Right atrium auricular region (tissue), 2 donors: Measurements from ENCODE around the gene ING2. TPM values are rescaled to one million over a fixed set of nuclear protein-coding genes. Genes with fewer than 3 reads are reported as not detected.
A peak's percentile ranks its signal among the peaks of the same experiment; 100 is the strongest.

Source experiments
- DNase-seq: peaks from one replicate; pipeline ENCODE4 v3.0.0-alpha.2; 2019; ENCODE audit warnings: low spot score
- H3K27ac ChIP-seq, 2 donors: fragments of 200-600 bp; sonication (generic); 1 replicate in 1 of 2; 2 replicates in 1 of 2; pipeline ENCODE4 v1.5.1; 2016 to 2019
- H3K27me3 ChIP-seq, 2 donors: fragments of 200-600 bp; sonication (generic); one replicate each; pipeline versions ENCODE4 v1.5.1 to v1.6.0; 2017 to 2019
- H3K36me3 ChIP-seq: fragments of 200-600 bp; sonication (generic); one replicate; pipeline ENCODE4 v1.5.1; 2016
- H3K4me1 ChIP-seq, 2 donors: fragments of 200-600 bp; sonication (generic); one replicate each; pipeline versions ENCODE4 v1.5.1 to v1.6.0; 2017 to 2019
- H3K4me3 ChIP-seq, 2 donors: fragments of 200-600 bp; sonication (generic); 1 replicate in 1 of 2; 2 replicates in 1 of 2; pipeline ENCODE4 v1.5.1; 2017 to 2019; ENCODE audit warnings: mild to moderate bottlenecking in 1 of 2, moderate library complexity in 1 of 2
- H3K9me3 ChIP-seq, 2 donors: fragments of 200-600 bp; sonication (generic); one replicate each; pipeline ENCODE4 v1.5.1; 2019
- CTCF ChIP-seq, 2 donors: fragments of 200-600 bp; sonication (generic); IDR thresholded peaks; one replicate each; pipeline ENCODE4 v1.5.1; 2019; ENCODE audit warnings: antibody characterized with exemption in 2 of 2
- total RNA-seq, 2 donors: library from RNA; depleted of rRNA; stranded (reverse); fragments of >200 nt; gene quantifications; one replicate each; pipeline ENCODE4 v1.1.0, GENCODE V29; 2016

Gene ING2
- total RNA-seq, 2 donors from 2014 or later = 4.6 to 7.7 TPM

GRCh38 chr4:183493246-183493645 lies 11.6 kb upstream of the ING2 start:
- TF ChIP-seq CTCF (IDR thresholded peaks at IDR 0.05) = no peak
- Histone ChIP-seq H3K4me3 (no peak overlapping the region), H3K27me3 (no peaks in the 10 kb centered on the region), H3K27ac (no peak overlapping the region), H3K9me3 (peaks cover 0 to 11% of the 10 kb centered on the region in 2 donors), H3K36me3 (no peaks in the 10 kb centered on the region), H3K4me1 (no peaks in the 10 kb centered on the region)
- DNase-seq = no peak

GRCh38 chr4:183495184-183495583 lies 9.7 kb upstream of the ING2 start:
- H3K27ac ChIP-seq = no peak overlapping the region
- no peak for TF ChIP-seq CTCF (IDR thresholded peaks at IDR 0.05)
- H3K27me3 ChIP-seq = no peaks in the 10 kb centered on the region
- no peak for DNase-seq
- H3K36me3 ChIP-seq = no peaks in the 10 kb centered on the region
- no peaks in the 10 kb centered on the region for H3K4me1 ChIP-seq
- peaks cover 0 to 11% of the 10 kb centered on the region in 2 donors for H3K9me3 ChIP-seq
- no peak overlapping the region for H3K4me3 ChIP-seq

GRCh38 chr4:183499389-183499788 lies 5.5 kb upstream of the ING2 start:
- Histone ChIP-seq H3K9me3 (no peaks in the 10 kb centered on the region), H3K36me3 (no peaks in the 10 kb centered on the region), H3K4me3 (no peak overlapping the region), H3K27me3 (no peaks in the 10 kb centered on the region), H3K27ac (no peak overlapping the region), H3K4me1 (peaks cover 0 to 8% of the 10 kb centered on the region in 2 donors)
- no peak for DNase-seq
- no peak for TF ChIP-seq CTCF (IDR thresholded peaks at IDR 0.05)

GRCh38 chr4:183499801-183500200 lies 5.1 kb upstream of the ING2 start:
- Histone ChIP-seq H3K4me1 (peaks cover 0 to 8% of the 10 kb centered on the region in 2 donors), H3K27me3 (no peaks in the 10 kb centered on the region), H3K4me3 (no peak overlapping the region), H3K36me3 (no peaks in the 10 kb centered on the region), H3K9me3 (no peaks in the 10 kb centered on the region), H3K27ac (no peak overlapping the region)
- no peak for DNase-seq
- TF ChIP-seq CTCF (IDR thresholded peaks at IDR 0.05) = no peak

- TF ChIP-seq CTCF (IDR thresholded peaks at IDR 0.05) = no peak
- Histone ChIP-seq H3K27me3 (no peaks in the 10 kb centered on the region), H3K4me3 (peak overlapping the region; percentile 94 to 97), H3K9me3 (no peaks in the 10 kb centered on the region), H3K4me1 (peaks cover 0 to 16% of the 10 kb centered on the region in 2 donors), H3K36me3 (no peaks in the 10 kb centered on the region), H3K27ac (peak overlapping the region; percentile 97 to 99)
- DNase-seq = no peak
These were observed 1.3 kb upstream of the ING2 start for GRCh38 chr4:183503497-183504063.
